Neural cell (in vitro differentiated cells): ENCODE measurements around the gene FLT3. TPM values are rescaled to one million over a fixed set of nuclear protein-coding genes. Genes with fewer than 3 reads are reported as not detected.
"Not testable (repeated sequence)": the region's sequence is repeated elsewhere in the genome, so short reads cannot be mapped to it uniquely, and the experiment has no call there.

Experiments used
- H2AFZ ChIP-seq: fragments of 200-600, 300-800 bp; sonication (generic), shearing (Covaris generic); 2 replicates; pipeline ENCODE4 v1.6.0; 2014; ENCODE audit warnings: low read depth, mild to moderate bottlenecking, antibody characterized with exemption, low read length, moderate library complexity
- H3F3A ChIP-seq: fragments of 200-600 bp; shearing (Covaris generic); 2 replicates; pipeline ENCODE4 v1.6.1; 2016; ENCODE audit warnings: mild to moderate bottlenecking, moderate library complexity, mixed read lengths, antibody characterized with exemption, low read length; ENCODE audit not compliant: insufficient read depth, poor library complexity, severe bottlenecking
- H3K27ac ChIP-seq: fragments of 200-600, 300-800 bp; sonication (generic), shearing (Covaris generic); 2 replicates; pipeline ENCODE4 v1.5.1; 2014; ENCODE audit warnings: mild to moderate bottlenecking, low read length, moderate library complexity
- H3K27me3 ChIP-seq: fragments of 300-800, 200-600 bp; sonication (generic), shearing (Covaris generic); 2 replicates; pipeline ENCODE4 v1.6.0; 2014; ENCODE audit warnings: mild to moderate bottlenecking, low read depth, low read length, moderate library complexity; ENCODE audit not compliant: insufficient read depth
- H3K36me3 ChIP-seq: fragments of 300-800, 200-600 bp; sonication (generic), shearing (Covaris generic); 2 replicates; pipeline ENCODE4 v1.5.1; 2014; ENCODE audit warnings: mild to moderate bottlenecking, antibody characterized with exemption, low read length, moderate library complexity; ENCODE audit not compliant: insufficient read depth
- H3K4me2 ChIP-seq: fragments of 300-800, 200-600 bp; sonication (generic), shearing (Covaris generic); 2 replicates; pipeline ENCODE4 v1.6.0; 2014; ENCODE audit warnings: mild to moderate bottlenecking, low read length
- H3K4me3 ChIP-seq: fragments of 300-800, 200-600 bp; sonication (generic), shearing (Covaris generic); 2 replicates; pipeline ENCODE4 v1.5.1; 2014; ENCODE audit warnings: mild to moderate bottlenecking, low read length, moderate library complexity
- H3K79me2 ChIP-seq: fragments of 200-600 bp; shearing (Covaris generic); replicated peaks from 2 replicates; pipeline ENCODE4 v1.6.0; 2014; ENCODE audit warnings: mild to moderate bottlenecking, low read length, moderate library complexity; ENCODE audit not compliant: insufficient read depth
- H3K9ac ChIP-seq: fragments of 300-800, 200-600 bp; sonication (generic), shearing (Covaris generic); 2 replicates; pipeline ENCODE4 v1.6.1; 2016; ENCODE audit warnings: mild to moderate bottlenecking, low read length, mixed read lengths
- H3K9me2 ChIP-seq: fragments of 200-600 bp; shearing (Covaris generic); 2 replicates; pipeline ENCODE4 v1.6.1; 2016; ENCODE audit warnings: mild to moderate bottlenecking, low read length, mixed read lengths; ENCODE audit not compliant: insufficient read depth
- H3K9me3 ChIP-seq: fragments of 200-600, 300-800 bp; sonication (generic), shearing (Covaris generic); 2 replicates; pipeline ENCODE4 v1.6.1; 2016; ENCODE audit warnings: mild to moderate bottlenecking, mixed run types, low read length, moderate library complexity, mixed read lengths
- H4K20me1 ChIP-seq: fragments of 200-600 bp; shearing (Covaris generic); 2 replicates; pipeline ENCODE4 v1.6.1; 2016; ENCODE audit warnings: mild to moderate bottlenecking, mixed run types; ENCODE audit not compliant: insufficient read depth
- EP300 ChIP-seq: fragments of 450-650 bp; conservative IDR thresholded peaks from 2 replicates; pipeline ENCODE4 v1.6.1; 2014; ENCODE audit warnings: antibody characterized with exemption, mild to moderate bottlenecking, moderate library complexity; ENCODE audit not compliant: poor library complexity, severe bottlenecking
- EZH2 ChIP-seq: fragments of 200-600, 300-800 bp; shearing (Covaris generic), sonication (generic); IDR thresholded peaks from 2 replicates; pipeline ENCODE4 v1.6.1; 2014; ENCODE audit warnings: antibody characterized with exemption, low read length, borderline replicate concordance, mild to moderate bottlenecking; ENCODE audit not compliant: insufficient read depth, poor library complexity, severe bottlenecking
- MXI1 ChIP-seq: fragments of 450-650 bp; conservative IDR thresholded peaks from 2 replicates; pipeline ENCODE4 v1.6.1; 2014; ENCODE audit warnings: antibody characterized with exemption, mild to moderate bottlenecking; ENCODE audit not compliant: poor library complexity, severe bottlenecking
- POLR2AphosphoS5 ChIP-seq: IDR thresholded peaks from 2 replicates; pipeline ENCODE4 v1.6.1; 2012
- RAD21 ChIP-seq: fragments of 450-650 bp; conservative IDR thresholded peaks from 2 replicates; pipeline ENCODE4 v1.6.1; 2014; ENCODE audit warnings: antibody characterized with exemption, mild to moderate bottlenecking, moderate library complexity
- REST ChIP-seq: IDR thresholded peaks from 2 replicates; pipeline ENCODE4 v1.6.1; 2012; ENCODE audit warnings: borderline replicate concordance
- SMC3 ChIP-seq: fragments of 450-650 bp; conservative IDR thresholded peaks from 2 replicates; pipeline ENCODE4 v1.6.1; 2014; ENCODE audit warnings: antibody characterized with exemption, mild to moderate bottlenecking, moderate library complexity; ENCODE audit not compliant: poor library complexity
- TAF1 ChIP-seq: IDR thresholded peaks from 2 replicates; pipeline ENCODE4 v1.6.1; 2012; ENCODE audit warnings: low read depth
- polyA plus RNA-seq: library from polyadenylated mRNA; depleted of rRNA; stranded (reverse); fragments of >200 nt; gene quantifications from 2 replicates; pipeline ENCODE4 v1.2.3, GENCODE V29; 2014
- TF ChIP-seq, protein P1 (sequence below): fragments of 450-650 bp; IDR thresholded peaks from 2 replicates; pipeline ENCODE4 v1.5.1; 2014; ENCODE audit warnings: antibody characterized with exemption, mild to moderate bottlenecking, moderate library complexity; ENCODE audit not compliant: poor library complexity, severe bottlenecking

FLT3 gene
- polyA plus RNA-seq, 1 donor from 2014 or later, result 0.41 TPM

DNA sequence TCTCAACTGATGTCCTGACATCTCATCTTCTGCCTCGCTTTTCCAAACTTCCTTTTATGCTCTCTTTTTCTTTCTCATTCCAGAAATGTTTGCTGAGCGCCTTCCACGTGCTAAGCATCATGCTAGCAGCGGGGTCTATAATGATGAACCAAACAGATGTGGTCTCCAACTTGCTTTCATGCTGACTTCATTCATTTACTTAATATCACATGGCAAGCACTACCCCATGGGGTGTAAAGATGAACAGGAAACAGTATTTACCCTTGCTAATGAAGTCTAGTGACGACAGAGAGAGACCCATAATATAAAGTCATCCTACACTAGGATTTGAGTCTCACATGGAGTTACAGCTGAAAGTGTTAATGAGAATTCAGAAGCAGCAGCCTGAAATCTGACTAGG is 90.3 kb downstream of the FLT3 start:
- H3K79me2 ChIP-seq, result no peaks in the 10 kb centered on the region
- no peak overlapping the region for H3K4me2 ChIP-seq
- H3K9me2 ChIP-seq, result no peaks in the 10 kb centered on the region
- no peaks in the 10 kb centered on the region for H3F3A ChIP-seq
- no peak overlapping the region for H3K27ac ChIP-seq
- H4K20me1 ChIP-seq, result no peaks in the 10 kb centered on the region
- H2AFZ ChIP-seq, result no peak overlapping the region
- no peak overlapping the region for H3K4me3 ChIP-seq
- H3K27me3 ChIP-seq, result no peaks in the 10 kb centered on the region
- no peaks in the 10 kb centered on the region for H3K9me3 ChIP-seq
- H3K36me3 ChIP-seq, result no peaks in the 10 kb centered on the region
- H3K9ac ChIP-seq, result no peak overlapping the region
- no peak for TF ChIP-seq POLR2AphosphoS5
- TF ChIP-seq EZH2, result no peak
- no peak for TF ChIP-seq REST
- TF ChIP-seq RAD21, result no peak
- no peak for TF ChIP-seq MXI1
- no peak for TF ChIP-seq EP300
- no peak for TF ChIP-seq SMC3
- TF ChIP-seq, protein P1, sequence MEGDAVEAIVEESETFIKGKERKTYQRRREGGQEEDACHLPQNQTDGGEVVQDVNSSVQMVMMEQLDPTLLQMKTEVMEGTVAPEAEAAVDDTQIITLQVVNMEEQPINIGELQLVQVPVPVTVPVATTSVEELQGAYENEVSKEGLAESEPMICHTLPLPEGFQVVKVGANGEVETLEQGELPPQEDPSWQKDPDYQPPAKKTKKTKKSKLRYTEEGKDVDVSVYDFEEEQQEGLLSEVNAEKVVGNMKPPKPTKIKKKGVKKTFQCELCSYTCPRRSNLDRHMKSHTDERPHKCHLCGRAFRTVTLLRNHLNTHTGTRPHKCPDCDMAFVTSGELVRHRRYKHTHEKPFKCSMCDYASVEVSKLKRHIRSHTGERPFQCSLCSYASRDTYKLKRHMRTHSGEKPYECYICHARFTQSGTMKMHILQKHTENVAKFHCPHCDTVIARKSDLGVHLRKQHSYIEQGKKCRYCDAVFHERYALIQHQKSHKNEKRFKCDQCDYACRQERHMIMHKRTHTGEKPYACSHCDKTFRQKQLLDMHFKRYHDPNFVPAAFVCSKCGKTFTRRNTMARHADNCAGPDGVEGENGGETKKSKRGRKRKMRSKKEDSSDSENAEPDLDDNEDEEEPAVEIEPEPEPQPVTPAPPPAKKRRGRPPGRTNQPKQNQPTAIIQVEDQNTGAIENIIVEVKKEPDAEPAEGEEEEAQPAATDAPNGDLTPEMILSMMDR, result no peak
- TF ChIP-seq TAF1, result no peak

GRCh38 chr13:28005016-28005415 is 95.4 kb downstream of the FLT3 start:
- H3K9ac ChIP-seq, H3K36me3 ChIP-seq, H3K27ac ChIP-seq, H3K9me2 ChIP-seq, H3K9me3 ChIP-seq, H3K79me2 ChIP-seq, H3F3A ChIP-seq, H2AFZ ChIP-seq, H4K20me1 ChIP-seq, H3K4me3 ChIP-seq, H3K27me3 ChIP-seq, H3K4me2 ChIP-seq: not testable (repeated sequence)
